ENCODE results near the gene FOXP3. TPM values are rescaled to one million over a fixed set of nuclear protein-coding genes. Genes with fewer than 3 reads are reported as not detected.

Gene FOXP3
- polyA plus RNA-seq, 1 experiment: 0.18 TPM

DNA sequence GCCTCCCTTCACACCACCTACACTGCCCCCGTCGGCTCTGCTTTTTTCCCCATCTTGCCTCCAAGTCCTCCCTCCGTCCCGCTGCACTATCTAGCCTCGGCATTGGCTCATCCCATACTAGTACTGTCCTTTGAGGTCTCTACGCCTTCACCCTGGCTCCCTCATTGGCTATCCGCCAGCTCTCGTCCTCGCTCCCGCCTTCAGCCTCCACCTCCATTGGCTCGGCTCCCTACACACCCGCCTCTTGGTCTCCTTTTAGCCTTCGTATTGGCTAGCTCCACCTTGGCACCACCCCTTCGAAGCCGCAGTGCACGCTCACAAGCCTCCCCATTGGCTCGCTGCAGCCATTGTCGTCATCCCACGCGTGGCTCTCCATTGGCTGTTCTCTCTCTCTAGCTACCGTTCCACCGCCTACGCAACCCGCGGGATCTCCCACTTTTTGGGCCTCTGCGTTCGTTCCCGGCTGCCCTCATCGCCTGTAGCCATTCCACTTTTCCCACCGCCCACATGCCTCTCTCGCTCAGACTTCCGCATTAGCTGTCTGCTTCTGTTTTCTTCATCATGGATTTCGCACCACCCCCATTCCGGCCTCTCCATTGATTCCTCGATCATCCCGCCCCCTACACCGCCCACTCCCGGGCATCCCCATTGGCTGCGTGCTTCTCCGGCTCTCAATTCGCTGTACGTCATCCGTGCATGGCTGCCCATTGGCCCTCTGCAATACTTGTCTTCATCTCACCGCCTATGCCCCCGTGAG is 4.7 kb upstream of the FOXP3 start:
- Histone ChIP-seq H3K4me3 (ENCODE audit: low read depth, low read length) (peak overlapping the region; percentile 65), H3K36me3 (ENCODE audit: control insufficient read depth, insufficient read depth, low read length) (no peaks in the 10 kb centered on the region), H3K27me3 (ENCODE audit: control insufficient read depth, insufficient read depth, low read length) (no peaks in the 10 kb centered on the region)
- ChIA-PET POLR2A (interaction anchor here (0.6 to 1.1 kb wide), 2 partner anchors 78 to 712 kb away, joined by 4 to 5 read pairs; no protein-coding TSS in a partner anchor), CTCF (no interaction called here)
- TF ChIP-seq, protein P1, sequence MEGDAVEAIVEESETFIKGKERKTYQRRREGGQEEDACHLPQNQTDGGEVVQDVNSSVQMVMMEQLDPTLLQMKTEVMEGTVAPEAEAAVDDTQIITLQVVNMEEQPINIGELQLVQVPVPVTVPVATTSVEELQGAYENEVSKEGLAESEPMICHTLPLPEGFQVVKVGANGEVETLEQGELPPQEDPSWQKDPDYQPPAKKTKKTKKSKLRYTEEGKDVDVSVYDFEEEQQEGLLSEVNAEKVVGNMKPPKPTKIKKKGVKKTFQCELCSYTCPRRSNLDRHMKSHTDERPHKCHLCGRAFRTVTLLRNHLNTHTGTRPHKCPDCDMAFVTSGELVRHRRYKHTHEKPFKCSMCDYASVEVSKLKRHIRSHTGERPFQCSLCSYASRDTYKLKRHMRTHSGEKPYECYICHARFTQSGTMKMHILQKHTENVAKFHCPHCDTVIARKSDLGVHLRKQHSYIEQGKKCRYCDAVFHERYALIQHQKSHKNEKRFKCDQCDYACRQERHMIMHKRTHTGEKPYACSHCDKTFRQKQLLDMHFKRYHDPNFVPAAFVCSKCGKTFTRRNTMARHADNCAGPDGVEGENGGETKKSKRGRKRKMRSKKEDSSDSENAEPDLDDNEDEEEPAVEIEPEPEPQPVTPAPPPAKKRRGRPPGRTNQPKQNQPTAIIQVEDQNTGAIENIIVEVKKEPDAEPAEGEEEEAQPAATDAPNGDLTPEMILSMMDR (IDR thresholded peaks at IDR 0.05; ENCODE audit: insufficient read depth, low read depth, low read length): no peak
- peak; percentile 85 for DNase-seq (ENCODE audit: low read depth)

DNA sequence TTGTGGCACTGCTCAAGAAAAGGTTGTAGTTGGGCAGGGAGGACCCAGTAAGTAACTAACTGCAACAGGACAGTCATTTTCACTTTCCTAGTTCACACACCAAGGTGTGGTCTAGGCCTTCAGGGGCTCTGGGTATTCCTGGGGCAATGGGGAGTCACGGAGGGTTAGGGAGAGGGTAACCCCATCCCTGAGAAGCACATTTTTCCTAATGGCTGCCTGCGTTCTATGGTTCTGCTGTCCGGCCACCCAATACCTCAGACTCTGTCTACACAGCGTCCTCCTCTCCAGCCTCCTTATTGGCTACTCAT is 4.1 kb upstream of the FOXP3 start:
- CTCF ChIA-PET: interaction anchor here (1.3 kb wide), 1 partner anchor 76 kb away, joined by 3 read pairs; no protein-coding TSS in a partner anchor

DNA sequence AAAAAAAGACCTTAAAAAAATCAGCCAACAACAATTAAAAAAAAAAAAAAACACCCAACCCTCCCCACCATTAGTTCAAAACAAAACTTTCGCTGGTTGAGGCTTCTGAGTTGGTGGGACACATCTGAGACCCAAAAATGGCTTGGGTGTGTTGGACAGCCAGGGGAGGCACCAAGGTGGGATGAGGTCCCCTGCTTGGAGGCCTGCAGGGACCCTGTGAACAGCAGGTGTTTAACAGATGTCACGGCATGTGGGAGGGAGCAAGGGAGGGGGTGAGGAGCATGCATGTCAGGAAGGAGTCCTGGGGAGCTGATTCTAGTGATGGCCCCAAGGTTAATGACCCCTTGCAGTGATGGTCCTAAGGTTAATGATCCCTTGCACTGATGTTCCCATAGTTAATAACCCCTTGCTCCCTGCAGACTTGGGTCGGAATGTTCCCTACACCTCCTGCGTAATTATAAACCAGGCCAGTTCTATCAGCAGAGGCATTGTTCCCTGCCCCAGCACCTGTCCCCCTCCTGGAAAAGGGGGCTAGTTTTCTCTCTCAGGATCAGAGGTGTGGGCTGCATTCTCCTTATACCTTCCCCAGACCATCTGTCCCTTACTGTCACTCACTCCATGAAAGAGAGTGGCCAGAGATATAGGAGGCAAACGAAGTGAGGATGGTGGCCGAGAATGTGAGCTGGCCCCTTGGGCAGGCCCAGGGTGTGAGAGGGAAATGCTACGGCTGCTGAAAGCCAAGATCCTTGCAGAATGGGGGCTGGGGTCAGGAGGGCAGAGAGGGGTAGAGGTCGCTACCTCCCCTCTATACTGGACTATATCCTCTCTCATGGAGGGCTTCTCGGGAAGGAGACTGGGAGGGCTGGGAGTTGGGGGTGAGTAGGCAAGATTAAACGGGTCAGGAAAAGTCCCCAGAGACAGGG is 2.3 kb upstream of the FOXP3 start:
- DNase-seq (ENCODE audit: low read depth): no peak
- CTCF ChIA-PET: interaction anchor here (1.3 kb wide), 1 partner anchor 74 kb away, joined by 3 read pairs; no protein-coding TSS in a partner anchor
- H3K27me3 ChIP-seq (ENCODE audit: control insufficient read depth, insufficient read depth, low read length): no peaks in the 10 kb centered on the region
- no peak overlapping the region for H3K4me3 ChIP-seq (ENCODE audit: low read depth, low read length)
- H3K36me3 ChIP-seq (ENCODE audit: control insufficient read depth, insufficient read depth, low read length): no peaks in the 10 kb centered on the region
- TF ChIP-seq, protein P1 (IDR thresholded peaks at IDR 0.05; ENCODE audit: insufficient read depth, low read depth, low read length): no peak
- POLR2A ChIA-PET: no interaction called here

More for the DNA sequence above, 4.1 kb upstream of the FOXP3 start:
- no peak for DNase-seq (ENCODE audit: low read depth)
- POLR2A ChIA-PET: interaction anchor here (1.1 kb wide), 1 partner anchor 78 kb away, joined by 4 read pairs; no protein-coding TSS in a partner anchor
- no peaks in the 10 kb centered on the region for H3K36me3 ChIP-seq (ENCODE audit: control insufficient read depth, insufficient read depth, low read length)
- TF ChIP-seq, protein P1 (IDR thresholded peaks at IDR 0.05; ENCODE audit: insufficient read depth, low read depth, low read length): no peak
- H3K4me3 ChIP-seq (ENCODE audit: low read depth, low read length): peak overlapping the region; percentile 44
- H3K27me3 ChIP-seq (ENCODE audit: control insufficient read depth, insufficient read depth, low read length): no peaks in the 10 kb centered on the region

DNA sequence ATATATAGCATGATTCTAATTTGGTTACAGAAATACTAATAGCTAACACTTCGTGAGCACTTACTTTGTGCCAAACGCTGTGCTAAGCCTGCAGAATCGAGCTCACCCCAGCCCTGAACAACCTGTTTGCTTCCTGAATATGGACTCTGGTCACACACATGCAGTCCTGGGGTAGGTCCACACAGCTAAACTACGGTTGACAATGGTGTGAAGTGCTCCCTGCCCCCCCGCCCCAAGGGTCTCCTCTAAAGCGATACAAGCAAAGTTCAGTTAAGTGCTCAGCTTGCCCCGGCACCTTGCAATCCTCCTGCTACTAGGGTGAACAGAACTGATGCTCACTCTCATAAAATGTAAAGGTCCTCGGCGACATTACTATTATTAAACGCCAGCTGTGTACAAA is 879 bp downstream of the FOXP3 start:
- no peaks in the 10 kb centered on the region for H3K36me3 ChIP-seq (ENCODE audit: control insufficient read depth, insufficient read depth, low read length)
- ChIA-PET CTCF (interaction anchor here (0.6 kb wide), 1 partner anchor 28 kb away, joined by 3 read pairs; no protein-coding TSS in a partner anchor), POLR2A (no interaction called here)
- no peak for DNase-seq (ENCODE audit: low read depth)
- TF ChIP-seq, protein P1 (IDR thresholded peaks at IDR 0.05; ENCODE audit: insufficient read depth, low read depth, low read length): no peak
- no peak overlapping the region for H3K4me3 ChIP-seq (ENCODE audit: low read depth, low read length)
- no peaks in the 10 kb centered on the region for H3K27me3 ChIP-seq (ENCODE audit: control insufficient read depth, insufficient read depth, low read length)

DNA sequence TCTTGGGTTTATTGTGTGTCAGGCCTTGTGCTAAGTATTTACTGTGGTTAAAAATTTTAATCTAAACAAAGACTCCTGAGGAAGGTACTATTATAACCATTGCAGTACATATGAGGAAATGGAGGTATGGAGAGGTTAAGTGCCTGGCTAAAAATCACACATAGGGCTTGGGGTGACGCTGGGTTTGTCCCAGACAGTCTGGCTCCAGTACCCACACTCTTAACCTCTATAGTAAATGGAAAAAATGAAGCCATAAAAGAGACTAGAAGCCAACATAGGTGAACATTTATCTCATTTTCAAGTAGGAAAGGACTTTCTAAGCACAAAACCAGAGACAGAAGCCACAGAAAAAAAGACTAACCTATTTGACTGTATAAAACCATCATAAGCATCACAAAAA is 1.9 kb downstream of the FOXP3 start:
- ChIA-PET POLR2A (no interaction called here), CTCF (no interaction called here)
- H3K36me3 ChIP-seq (ENCODE audit: control insufficient read depth, insufficient read depth, low read length): no peaks in the 10 kb centered on the region
- TF ChIP-seq, protein P1 (IDR thresholded peaks at IDR 0.05; ENCODE audit: insufficient read depth, low read depth, low read length): no peak
- H3K4me3 ChIP-seq (ENCODE audit: low read depth, low read length): no peak overlapping the region
- DNase-seq (ENCODE audit: low read depth): no peak
- H3K27me3 ChIP-seq (ENCODE audit: control insufficient read depth, insufficient read depth, low read length): no peaks in the 10 kb centered on the region

All from BJ (cell line).